Measurements from ENCODE around the gene P3H2.

P3H2 gene

GRCh38 chr3:190040145-190040544 lies 80.6 kb downstream of the P3H2 start:
- POLR2A ChIA-PET: no interaction called here
- TF ChIP-seq, protein P1, sequence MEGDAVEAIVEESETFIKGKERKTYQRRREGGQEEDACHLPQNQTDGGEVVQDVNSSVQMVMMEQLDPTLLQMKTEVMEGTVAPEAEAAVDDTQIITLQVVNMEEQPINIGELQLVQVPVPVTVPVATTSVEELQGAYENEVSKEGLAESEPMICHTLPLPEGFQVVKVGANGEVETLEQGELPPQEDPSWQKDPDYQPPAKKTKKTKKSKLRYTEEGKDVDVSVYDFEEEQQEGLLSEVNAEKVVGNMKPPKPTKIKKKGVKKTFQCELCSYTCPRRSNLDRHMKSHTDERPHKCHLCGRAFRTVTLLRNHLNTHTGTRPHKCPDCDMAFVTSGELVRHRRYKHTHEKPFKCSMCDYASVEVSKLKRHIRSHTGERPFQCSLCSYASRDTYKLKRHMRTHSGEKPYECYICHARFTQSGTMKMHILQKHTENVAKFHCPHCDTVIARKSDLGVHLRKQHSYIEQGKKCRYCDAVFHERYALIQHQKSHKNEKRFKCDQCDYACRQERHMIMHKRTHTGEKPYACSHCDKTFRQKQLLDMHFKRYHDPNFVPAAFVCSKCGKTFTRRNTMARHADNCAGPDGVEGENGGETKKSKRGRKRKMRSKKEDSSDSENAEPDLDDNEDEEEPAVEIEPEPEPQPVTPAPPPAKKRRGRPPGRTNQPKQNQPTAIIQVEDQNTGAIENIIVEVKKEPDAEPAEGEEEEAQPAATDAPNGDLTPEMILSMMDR (IDR thresholded peaks at IDR 0.05; ENCODE audit: control extremely low read depth, extremely low read depth, low read depth, missing control alignments): no peak
- no peak for DNase-seq (ENCODE audit: extremely low spot score)
- CTCF ChIA-PET: interaction anchor here (0.7 kb wide), 1 partner anchor 22 kb away, joined by 3 read pairs; no protein-coding TSS in a partner anchor

DNA sequence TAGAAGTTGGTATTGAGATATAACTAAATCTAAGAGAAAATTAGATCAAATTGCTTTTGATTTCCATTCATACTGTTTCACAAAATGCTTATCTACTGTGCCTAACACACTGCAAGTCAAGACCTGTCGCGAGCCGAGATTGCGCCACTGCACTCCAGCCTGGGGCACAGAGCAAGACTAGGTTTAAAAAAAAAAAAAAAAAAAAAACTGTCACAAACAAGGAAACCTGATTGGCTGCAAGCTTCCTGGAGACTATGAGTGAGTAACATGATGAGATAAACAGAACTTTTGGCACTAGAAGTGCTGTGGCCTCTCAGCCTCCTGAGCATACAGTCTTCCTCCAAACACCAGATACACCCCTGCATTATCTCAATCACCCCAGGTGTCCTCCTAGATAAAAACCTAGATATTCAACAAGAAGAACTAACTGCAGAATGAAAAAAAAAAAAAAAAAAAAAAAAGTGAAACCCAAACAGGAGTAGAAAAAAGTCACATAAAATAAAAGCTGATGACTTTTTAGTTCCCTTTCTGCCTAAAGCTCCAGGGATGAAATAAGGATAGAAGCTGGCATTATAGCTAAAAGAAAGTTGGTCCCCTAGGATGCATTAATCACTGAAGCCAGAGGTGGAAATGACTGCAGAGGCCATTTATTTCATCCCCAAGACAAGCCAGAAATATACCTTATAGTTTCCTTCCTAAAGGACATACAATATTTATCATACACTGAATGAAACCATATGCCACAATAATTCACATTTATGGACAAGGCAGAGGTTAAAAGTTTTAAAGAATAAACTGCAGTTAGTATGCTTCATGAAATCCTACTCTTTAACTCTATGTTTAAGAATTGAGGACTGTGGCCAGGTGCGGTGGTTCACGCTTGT lies 82.4 kb downstream of the P3H2 start:
- CTCF ChIA-PET: interaction anchor here (0.7 to 1.2 kb wide), 2 partner anchors 13 to 44 kb away, joined by 3 to 4 read pairs; no protein-coding TSS in a partner anchor
- POLR2A ChIA-PET: no interaction called here
- DNase-seq (ENCODE audit: extremely low spot score): no peak

GRCh38 chr3:190036631-190037030 lies 84.1 kb downstream of the P3H2 start:
- TF ChIP-seq, protein P1 (IDR thresholded peaks at IDR 0.05; ENCODE audit: control extremely low read depth, extremely low read depth, low read depth, missing control alignments): no peak
- POLR2A ChIA-PET: no interaction called here
- CTCF ChIA-PET: interaction anchor here (0.7 to 0.8 kb wide), 2 partner anchors 9 to 24 kb away, joined by 3 read pairs; no protein-coding TSS in a partner anchor

More for the DNA sequence above, 82.4 kb downstream of the P3H2 start:
- TF ChIP-seq, protein P1 (IDR thresholded peaks at IDR 0.05; ENCODE audit: control extremely low read depth, extremely low read depth, low read depth, missing control alignments): no peak

GRCh38 chr3:190034446-190034845 lies 86.3 kb downstream of the P3H2 start:
- CTCF ChIA-PET: interaction anchor here (0.8 kb wide), 1 partner anchor 11 kb away, joined by 4 read pairs; no protein-coding TSS in a partner anchor
- no peak for DNase-seq (ENCODE audit: extremely low spot score)
- TF ChIP-seq, protein P1 (IDR thresholded peaks at IDR 0.05; ENCODE audit: control extremely low read depth, extremely low read depth, low read depth, missing control alignments): no peak
- POLR2A ChIA-PET: no interaction called here

More at GRCh38 chr3:190036631-190037030, 84.1 kb downstream of the P3H2 start:
- no peak for DNase-seq (ENCODE audit: extremely low spot score)

- TF ChIP-seq, protein P1 (IDR thresholded peaks at IDR 0.05; ENCODE audit: control extremely low read depth, extremely low read depth, low read depth, missing control alignments): no peak
- no peak for DNase-seq (ENCODE audit: extremely low spot score)
- ChIA-PET POLR2A (no interaction called here), CTCF (interaction anchor here (1.2 to 2.6 kb wide), 3 partner anchors 8 to 18 kb away, joined by 3 to 10 read pairs (median 5); no protein-coding TSS in a partner anchor)
Observed at GRCh38 chr3:190032923-190033322, 87.8 kb downstream of the P3H2 start.

DNA sequence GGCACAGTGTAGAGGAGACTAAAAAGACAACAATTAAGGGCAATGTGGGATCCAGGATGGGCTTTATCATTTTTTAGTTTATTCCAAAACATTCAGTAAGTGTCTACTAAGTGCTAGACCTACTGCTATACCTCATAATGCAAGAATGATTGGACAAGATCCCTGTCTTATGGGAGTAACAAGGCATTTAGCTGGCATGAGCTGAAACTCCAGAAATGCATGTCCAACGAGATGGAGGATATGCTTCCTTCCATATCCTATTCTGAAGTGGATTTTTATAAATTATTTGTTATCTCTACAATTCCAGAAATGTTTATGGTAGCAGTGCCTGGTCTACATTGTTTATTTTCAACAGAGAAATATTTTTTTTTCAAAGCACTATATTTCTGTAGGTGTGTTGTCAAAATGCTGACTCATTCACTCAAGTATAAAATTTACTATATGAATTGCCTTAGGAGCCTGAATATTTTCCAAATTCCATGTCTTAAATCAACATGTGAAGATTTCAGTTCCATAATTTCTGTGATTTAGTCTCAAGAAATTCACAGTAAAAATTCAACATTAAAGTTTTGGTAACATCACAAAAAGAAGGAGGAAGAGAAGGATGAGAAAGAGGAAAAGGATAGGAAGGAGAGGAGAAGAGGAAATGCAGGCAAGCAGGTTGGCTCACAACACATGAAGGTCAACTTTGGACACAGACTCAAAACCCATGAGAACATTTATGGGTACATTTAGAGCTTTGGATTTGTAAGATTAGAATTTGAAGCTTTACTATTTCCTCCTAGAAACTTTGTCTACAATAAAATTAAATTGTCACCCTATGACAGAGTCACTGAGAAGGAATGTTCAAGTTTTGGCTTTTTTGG lies 88.6 kb downstream of the P3H2 start:
- TF ChIP-seq, protein P1 (IDR thresholded peaks at IDR 0.05; ENCODE audit: control extremely low read depth, extremely low read depth, low read depth, missing control alignments): no peak
- ChIA-PET POLR2A (no interaction called here), CTCF (interaction anchor here (1.2 to 2.6 kb wide), 3 partner anchors 9 to 18 kb away, joined by 3 to 10 read pairs (median 5); no protein-coding TSS in a partner anchor)
- DNase-seq (ENCODE audit: extremely low spot score): no peak
